Spinal cord (tissue), 10 donors: ENCODE measurements around the gene TMBIM1. TPM values are rescaled to one million over a fixed set of nuclear protein-coding genes. Genes with fewer than 3 reads are reported as not detected.
A peak's percentile ranks its signal among the peaks of the same experiment; 100 is the strongest.

ENCODE experiments used
- DNase-seq, 6 donors: peaks; one replicate each; pipeline versions ENCODE4 v3.0.0 to v3.0.0-alpha.2; 2013 to 2015; ENCODE audit warnings: low spot score in 6 of 6, low read depth in 4 of 6
- H3K27ac ChIP-seq: one replicate; pipeline ENCODE4 v1.5.1; 2013; ENCODE audit warnings: low read depth, low read length, control low read depth
- H3K27me3 ChIP-seq: one replicate; pipeline ENCODE4 v1.6.1; 2013; ENCODE audit warnings: low read length; ENCODE audit not compliant: control insufficient read depth, insufficient read depth
- H3K36me3 ChIP-seq: one replicate; pipeline ENCODE4 v1.6.1; 2013; ENCODE audit warnings: low read length; ENCODE audit not compliant: control insufficient read depth, insufficient read depth
- H3K4me1 ChIP-seq: one replicate; pipeline ENCODE4 v1.6.1; 2013; ENCODE audit warnings: low read length; ENCODE audit not compliant: control insufficient read depth, insufficient read depth
- H3K4me3 ChIP-seq: one replicate; pipeline ENCODE4 v1.5.1; 2013; ENCODE audit warnings: low read depth, low read length, control low read depth
- H3K9me3 ChIP-seq: one replicate; pipeline ENCODE4 v1.6.1; 2013; ENCODE audit warnings: low read length; ENCODE audit not compliant: control insufficient read depth, insufficient read depth
- WGBS: methylation state at CpG from one replicate; pipeline ENCODE4 v1.1.5; 2013; ENCODE audit warnings: missing lambda C conversion rate; ENCODE audit not compliant: insufficient coverage; 5-methylcytosine and 5-hydroxymethylcytosine counted together
- polyA plus RNA-seq, 2 donors: library from polyadenylated mRNA; unstranded; fragments of 120-200 nt; gene quantifications; one replicate each; pipeline ENCODE4 v1.2.1, GENCODE V29; 2013; ENCODE audit not compliant: insufficient read length in 2 of 2
- total RNA-seq, 2 donors: library from RNA; depleted of rRNA in 1 of 2; stranded (reverse); fragments of 120-200 nt in 1 of 2; fragments of >200 nt in 1 of 2; gene quantifications; one replicate each; pipeline versions ENCODE4 v1.2.3 to v1.2.4, GENCODE V29; 2013 to 2014
- donor health status: healthy.

Gene TMBIM1
- total and polyA plus RNA-seq, 4 donors, result 21.6 to 93.4 (median 42.0) TPM

DNA sequence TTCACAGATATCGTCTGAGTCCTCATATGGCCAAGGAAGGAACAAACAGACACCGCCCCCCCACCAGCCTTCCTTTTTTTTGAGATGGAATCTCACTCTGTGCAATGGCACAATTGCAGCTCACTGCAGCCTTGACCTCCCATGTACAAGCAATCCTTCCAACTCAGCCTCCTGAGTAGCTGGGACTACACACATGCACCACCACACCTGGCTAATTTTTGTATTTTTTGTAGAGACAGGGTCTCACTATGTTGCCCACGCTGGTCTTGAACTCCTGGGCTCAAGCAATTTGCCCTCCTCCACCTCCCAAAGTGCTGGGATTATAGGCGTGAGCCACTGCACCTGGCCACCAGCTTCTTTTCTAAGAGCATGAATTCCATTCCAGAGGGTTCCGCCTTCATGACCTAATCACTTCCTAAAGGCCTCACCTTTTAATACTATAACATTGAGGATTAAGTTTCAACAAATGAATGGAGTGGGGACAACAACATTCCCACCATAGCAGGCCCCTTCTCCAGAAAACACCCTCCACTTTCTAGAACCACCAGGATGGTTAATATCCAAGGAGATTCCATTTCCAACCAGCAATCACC lies 2.2 kb upstream of the TMBIM1 start:
- 87% methylated on average over 4 of the region's 5 CpGs for WGBS
- H3K4me1 ChIP-seq, result peaks cover 23% of the 10 kb centered on the region
- no peak overlapping the region for H3K27ac ChIP-seq
- DNase-seq, result no peak
- H3K4me3 ChIP-seq, result no peak overlapping the region
- H3K9me3 ChIP-seq, result no peaks in the 10 kb centered on the region
- H3K36me3 ChIP-seq, result no peaks in the 10 kb centered on the region
- peaks cover 4% of the 10 kb centered on the region for H3K27me3 ChIP-seq

DNA sequence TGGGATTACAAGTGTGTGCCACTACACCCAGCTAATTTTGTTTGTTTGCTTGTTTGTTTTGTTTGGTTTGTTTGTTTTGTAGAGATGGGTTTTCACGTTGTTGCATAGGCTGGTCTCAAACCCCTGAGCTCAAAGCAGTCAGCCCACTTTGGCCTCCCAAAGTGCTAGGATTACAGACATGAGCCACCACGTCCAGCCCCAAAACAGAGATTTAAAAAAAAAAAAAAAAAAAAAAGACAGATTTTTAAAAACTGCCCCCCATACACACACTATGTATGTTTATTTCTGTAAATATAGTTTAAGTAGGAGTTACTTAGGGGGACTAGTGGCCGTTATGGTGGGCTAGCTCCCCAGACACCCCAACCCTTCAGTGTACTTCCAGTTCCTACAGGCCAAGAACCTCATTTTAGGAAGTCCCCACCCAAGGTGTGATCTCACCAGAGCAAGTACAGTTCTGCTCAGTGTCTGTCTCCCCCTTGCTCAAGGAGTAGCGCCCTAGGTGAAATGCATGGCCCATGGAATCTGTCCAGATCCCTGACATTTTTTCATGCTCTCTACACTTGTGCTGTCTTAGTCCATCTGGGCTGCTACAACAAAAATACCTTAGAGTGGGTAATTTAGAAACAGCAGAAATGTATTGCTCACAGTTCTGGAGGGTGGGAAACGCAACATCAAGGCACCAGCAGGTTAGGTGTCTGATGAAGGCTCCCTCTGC lies 1.6 kb upstream of the TMBIM1 start:
- DNase-seq, result no peak
- Histone ChIP-seq H3K4me1 (peaks cover 24% of the 10 kb centered on the region), H3K36me3 (no peaks in the 10 kb centered on the region), H3K9me3 (no peaks in the 10 kb centered on the region), H3K27me3 (peaks cover 4% of the 10 kb centered on the region), H3K4me3 (no peak overlapping the region), H3K27ac (no peak overlapping the region)
- WGBS, result 0% methylated on average over 1 of the region's 5 CpGs

DNA sequence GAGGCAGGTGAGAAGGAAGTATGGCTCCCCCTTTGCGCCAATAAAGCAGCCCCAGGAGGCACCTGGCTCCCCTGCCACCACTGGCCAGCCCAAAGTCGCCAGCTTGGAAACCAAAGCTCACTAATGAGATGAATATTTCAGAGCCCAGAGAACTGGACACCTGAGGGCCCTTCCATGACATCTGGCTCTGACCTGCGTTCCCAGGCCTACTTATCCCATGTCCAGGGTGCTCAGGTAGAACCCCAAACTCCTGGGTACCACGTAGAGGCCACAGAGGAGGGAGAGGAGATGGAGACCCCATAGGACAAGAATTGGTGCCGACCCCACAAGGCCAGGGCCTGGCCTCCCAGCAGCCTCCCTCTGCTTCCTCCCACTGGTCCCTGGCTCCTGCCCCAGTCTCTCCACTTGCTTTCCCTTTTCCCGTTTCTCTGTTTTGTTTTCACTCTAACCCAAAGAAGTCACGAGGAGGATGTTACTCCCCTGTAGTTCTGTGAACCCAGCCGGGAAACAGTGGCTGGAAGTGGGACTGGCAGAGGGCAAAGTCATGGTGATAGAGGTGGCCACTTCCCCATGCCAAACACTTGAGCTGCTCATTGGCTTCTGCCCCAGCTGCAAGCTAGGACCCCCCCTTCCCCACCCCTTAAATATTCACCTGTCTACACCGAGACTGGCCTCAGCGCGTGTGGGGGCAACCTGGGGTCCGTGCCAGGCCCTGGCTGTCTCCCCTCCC lies 820 bp downstream of the TMBIM1 start:
- Histone ChIP-seq H3K36me3 (no peaks in the 10 kb centered on the region), H3K27ac (peak overlapping the region; percentile 82), H3K4me3 (peak overlapping the region; percentile 63), H3K4me1 (peaks cover 36% of the 10 kb centered on the region), H3K27me3 (peaks cover 4% of the 10 kb centered on the region), H3K9me3 (no peaks in the 10 kb centered on the region)
- peak in 1 of 6 donors; percentile 28 for DNase-seq
- WGBS, result 62% methylated on average over 7 of the region's 12 CpGs

DNA sequence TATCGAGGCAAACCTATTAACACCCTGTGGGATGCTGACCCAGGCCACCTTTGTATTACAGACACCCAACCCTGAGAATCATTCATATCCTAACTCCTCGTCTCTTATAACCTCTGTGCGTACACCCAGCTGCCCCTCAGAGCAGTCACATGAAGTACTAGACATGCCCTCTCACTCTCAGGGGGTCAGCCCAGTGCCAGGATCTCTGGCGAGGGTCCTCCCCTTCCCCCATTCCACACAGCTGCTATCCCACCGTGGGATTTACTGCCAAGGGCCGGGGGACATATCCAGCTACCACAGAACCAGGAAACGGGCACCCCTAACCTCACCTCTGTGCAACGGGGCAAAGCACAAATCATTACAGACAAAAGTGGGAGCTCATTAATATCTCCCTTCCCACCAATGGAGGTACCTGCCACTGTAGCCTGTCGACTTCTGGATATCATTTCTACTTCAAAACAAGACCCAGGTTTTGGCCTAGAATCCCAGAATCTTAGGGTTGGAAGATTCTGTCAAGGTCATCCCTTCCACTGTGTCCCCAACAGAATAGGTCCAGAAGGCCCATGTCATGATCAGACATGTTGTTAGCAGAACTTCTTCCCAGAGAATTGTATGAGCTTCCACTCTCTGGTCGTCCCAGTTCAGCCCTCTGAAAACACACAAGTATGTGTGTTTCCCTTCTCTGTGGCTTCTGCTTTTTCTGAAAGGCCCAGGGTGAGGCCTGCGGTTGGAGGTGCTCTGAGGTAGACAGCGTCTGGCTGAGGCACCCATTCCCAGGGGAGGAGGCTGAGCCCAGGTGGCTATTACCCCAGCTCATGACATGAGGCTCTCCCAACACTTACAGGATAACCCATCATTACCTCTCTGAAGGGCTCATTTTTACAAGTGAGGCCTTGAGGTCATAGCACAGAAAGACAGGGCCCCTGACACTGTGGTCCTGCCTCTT lies 1.7 kb downstream of the TMBIM1 start:
- WGBS, result 57% methylated on average over 9 of the region's 12 CpGs
- Histone ChIP-seq H3K27ac (peak overlapping the region; percentile 82), H3K36me3 (no peaks in the 10 kb centered on the region), H3K9me3 (no peaks in the 10 kb centered on the region), H3K4me3 (no peak overlapping the region), H3K27me3 (peaks cover 4% of the 10 kb centered on the region), H3K4me1 (peaks cover 45% of the 10 kb centered on the region)
- DNase-seq, result no peak

DNA sequence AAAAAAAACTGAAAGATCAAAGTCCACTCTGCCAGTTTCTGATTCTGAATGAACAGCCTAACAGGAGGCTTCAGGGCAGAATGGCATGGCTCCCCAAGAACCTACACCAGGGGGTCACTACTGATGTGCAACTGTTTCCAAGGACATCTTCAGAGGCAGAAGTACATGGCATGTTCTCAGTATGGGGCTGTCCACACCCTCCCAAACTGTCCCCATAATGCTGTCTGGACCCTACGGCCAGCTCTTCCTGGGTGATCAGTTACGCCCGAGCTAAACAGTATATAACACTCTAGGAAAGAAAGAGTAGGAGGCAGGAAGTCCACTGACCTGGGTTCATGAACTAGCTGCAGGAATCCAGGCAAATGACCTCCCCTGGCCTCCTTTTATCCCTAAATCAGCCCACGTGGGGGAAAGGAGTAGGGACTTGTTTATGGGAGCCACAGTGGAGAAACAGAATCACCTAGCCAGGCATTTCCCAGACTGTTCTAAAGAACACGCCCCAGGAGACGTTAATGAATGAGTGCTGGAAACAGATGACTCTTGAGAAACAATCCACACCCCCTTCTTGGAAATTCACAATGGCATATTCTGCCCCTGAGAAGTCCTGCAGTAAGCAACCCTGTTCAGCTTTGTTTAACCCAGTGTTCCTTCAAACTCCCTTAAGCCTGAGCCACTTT lies 2.5 kb downstream of the TMBIM1 start:
- no peaks in the 10 kb centered on the region for H3K36me3 ChIP-seq
- no peaks in the 10 kb centered on the region for H3K9me3 ChIP-seq
- H3K4me3 ChIP-seq, result no peak overlapping the region
- peaks cover 4% of the 10 kb centered on the region for H3K27me3 ChIP-seq
- H3K27ac ChIP-seq, result peak overlapping the region; percentile 57
- WGBS, result 18% methylated on average over 2 of the region's 6 CpGs
- H3K4me1 ChIP-seq, result peaks cover 51% of the 10 kb centered on the region
- peak in 1 of 6 donors; percentile 45 for DNase-seq

DNA sequence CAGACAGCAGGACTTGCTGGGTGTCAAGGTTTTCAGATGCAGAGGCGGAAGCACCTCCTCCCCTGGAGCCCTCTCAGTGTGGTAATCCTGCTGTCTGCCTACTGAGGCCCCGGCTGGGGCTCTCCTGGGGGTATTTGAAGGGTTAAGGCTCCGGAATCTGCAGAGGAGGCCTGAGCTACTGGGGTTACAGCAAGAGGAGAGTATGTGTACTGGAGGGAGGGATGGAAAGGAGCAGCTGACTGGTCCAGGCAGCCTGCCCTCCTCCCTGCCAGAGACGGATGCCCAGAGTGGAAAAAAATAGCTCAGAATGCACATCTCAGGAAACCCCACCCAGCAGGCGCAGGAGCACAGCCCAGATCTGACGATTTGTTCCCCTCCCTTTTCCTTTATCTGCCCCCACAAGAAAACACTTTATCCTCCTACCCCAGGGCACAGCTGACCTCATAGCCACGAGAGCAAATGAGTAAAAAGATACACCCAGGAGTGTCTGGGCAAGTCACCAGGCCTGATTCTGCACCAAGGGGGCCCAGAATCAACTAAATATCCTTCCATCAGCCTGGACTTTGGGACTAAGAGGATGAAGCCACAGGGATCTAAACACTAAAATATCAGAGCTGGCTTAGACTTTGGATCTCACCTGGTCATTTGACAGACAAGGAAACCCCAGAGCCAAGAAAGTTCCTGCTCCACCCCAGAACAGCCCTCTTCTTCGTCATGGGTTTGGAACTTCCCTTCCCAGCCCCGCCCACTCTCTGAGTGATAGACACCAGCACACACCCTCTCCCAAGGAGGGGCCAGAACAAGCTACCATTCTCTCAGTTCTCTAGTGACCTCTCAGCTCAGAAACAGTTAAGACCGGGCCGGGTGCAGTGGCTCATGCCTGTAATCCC lies 5.5 kb downstream of the TMBIM1 start:
- Histone ChIP-seq H3K4me3 (peak overlapping the region; percentile 36), H3K4me1 (peaks cover 74% of the 10 kb centered on the region), H3K27me3 (no peaks in the 10 kb centered on the region), H3K9me3 (no peaks in the 10 kb centered on the region), H3K27ac (peak overlapping the region; percentile 94), H3K36me3 (peaks cover 21% of the 10 kb centered on the region)
- WGBS, result 34% methylated on average over 9 of the region's 11 CpGs
- peak in 4 of 6 donors; percentile 46 to 92 (median 57) for DNase-seq

DNA sequence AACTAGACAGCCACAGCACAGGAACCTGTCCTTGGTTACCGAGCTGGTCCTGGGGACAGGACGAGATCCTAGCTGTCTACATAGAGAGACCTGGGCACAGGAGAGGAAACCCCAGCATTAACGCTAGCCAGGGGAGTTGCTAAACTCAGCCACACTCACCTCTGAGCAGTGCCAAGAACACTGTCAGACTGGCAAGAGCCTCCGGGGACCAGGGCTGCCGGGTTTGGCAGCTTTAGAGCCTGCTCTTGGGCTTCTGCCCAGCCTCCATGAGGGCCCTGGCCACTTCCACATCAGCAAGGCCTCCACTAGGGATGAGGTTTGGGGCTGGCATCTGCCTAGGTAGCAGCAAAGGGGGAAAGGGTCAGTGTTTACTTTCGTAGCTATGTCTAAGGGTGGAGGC lies 6.7 kb downstream of the TMBIM1 start:
- Histone ChIP-seq H3K4me3 (no peak overlapping the region), H3K27me3 (no peaks in the 10 kb centered on the region), H3K4me1 (peaks cover 70% of the 10 kb centered on the region), H3K27ac (peak overlapping the region; percentile 94), H3K9me3 (no peaks in the 10 kb centered on the region), H3K36me3 (peaks cover 24% of the 10 kb centered on the region)
- DNase-seq, result peak in 3 of 6 donors; percentile 37 to 86 (median 47)
- 47% methylated on average over 6 of the region's 6 CpGs for WGBS

DNA sequence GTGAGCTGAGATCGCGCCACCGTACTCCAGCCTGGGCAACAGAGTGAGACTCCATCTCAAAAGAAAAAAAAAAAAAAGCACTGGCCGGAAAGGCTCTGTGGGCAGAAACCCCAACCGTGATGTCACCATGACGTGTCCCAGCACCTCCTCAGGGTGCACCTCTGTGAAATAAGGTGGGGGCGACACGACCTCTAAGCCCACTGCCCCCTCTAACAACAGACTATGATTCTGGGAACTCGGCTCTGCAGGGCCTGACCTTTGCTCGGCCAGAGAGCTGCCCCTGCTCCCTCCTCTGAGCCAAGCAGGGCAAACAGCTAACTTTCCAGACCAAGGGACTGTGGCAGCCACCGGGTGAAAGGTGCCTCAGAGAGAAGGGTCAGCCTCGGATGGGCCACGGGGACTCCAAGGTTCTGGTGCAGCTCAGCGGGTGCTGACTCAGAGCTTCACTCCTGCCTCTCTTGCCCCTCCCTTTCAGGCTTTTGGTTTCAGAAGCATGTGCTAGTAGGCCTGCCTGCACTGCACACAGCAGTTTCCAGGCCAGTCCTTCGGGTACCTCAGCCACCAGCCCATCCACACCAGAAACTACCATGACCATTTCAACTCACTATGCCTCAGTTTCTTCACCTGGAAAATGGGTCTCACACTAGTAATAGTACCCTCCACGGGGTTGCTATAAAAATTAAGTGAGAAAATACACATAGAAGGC lies 8.0 kb downstream of the TMBIM1 start:
- Histone ChIP-seq H3K4me3 (no peak overlapping the region), H3K27ac (no peak overlapping the region), H3K27me3 (no peaks in the 10 kb centered on the region), H3K4me1 (peaks cover 62% of the 10 kb centered on the region), H3K36me3 (peaks cover 38% of the 10 kb centered on the region), H3K9me3 (no peaks in the 10 kb centered on the region)
- DNase-seq, result no peak
- 78% methylated on average over 11 of the region's 16 CpGs for WGBS
